HepG2 (cell line): Measurements from ENCODE around the gene TPRA1. TPM values are rescaled to one million over a fixed set of nuclear protein-coding genes. Genes with fewer than 3 reads are reported as not detected.
A peak's percentile ranks its signal among the peaks of the same experiment; 100 is the strongest.

Experiments used
- ELF4 ChIP-seq: sonication (generic); formaldehyde crosslinking; IDR thresholded peaks from 2 replicates; pipeline ENCODE4 v1.5.0; 2020; ENCODE audit warnings: missing genetic modification reagents, mild to moderate bottlenecking, moderate library complexity, borderline replicate concordance
- HMGXB4 ChIP-seq, 2 experiments: sonication (generic) in 1 of 2; formaldehyde crosslinking in 1 of 2; IDR thresholded peaks; 2 replicates each; pipeline versions ENCODE4 v1.4.0 to v1.6.1; 2018 to 2020; ENCODE audit warnings: missing genetic modification reagents in 2 of 2, borderline replicate concordance in 1 of 2, low read depth in 1 of 2, mild to moderate bottlenecking in 1 of 2, missing biosample characterization in 1 of 2
- HNF1A ChIP-seq, 2 experiments: sonication (generic) in 1 of 2; formaldehyde crosslinking in 1 of 2; IDR thresholded peaks; 2 replicates each; pipeline versions ENCODE4 v1.4.0 to v1.6.1; 2016 to 2020; ENCODE audit warnings: borderline replicate concordance in 1 of 2, low read depth in 1 of 2, mild to moderate bottlenecking in 1 of 2, missing genetic modification reagents in 1 of 2
- IRF1 ChIP-seq: sonication (generic); formaldehyde crosslinking; IDR thresholded peaks from 2 replicates; pipeline ENCODE4 v1.4.0; 2020; ENCODE audit warnings: low read depth, mild to moderate bottlenecking, missing genetic modification reagents
- PHF5A ChIP-seq: IDR thresholded peaks from one replicate; pipeline ENCODE4 v1.6.1; 2018; ENCODE audit warnings: low read depth, missing genetic modification reagents; ENCODE audit not compliant: unreplicated experiment
- PRDM4 ChIP-seq: sonication (generic); formaldehyde crosslinking; IDR thresholded peaks from 2 replicates; pipeline ENCODE4 v1.9.0; 2021; ENCODE audit warnings: missing genetic modification reagents, borderline replicate concordance
- RBM39 ChIP-seq: fragments of 200-400 bp; formaldehyde crosslinking; IDR thresholded peaks from one replicate; pipeline ENCODE4 v1.6.1; 2018; ENCODE audit warnings: antibody characterized with exemption, mild to moderate bottlenecking, low read depth, low read length; ENCODE audit not compliant: poor library complexity, severe bottlenecking
- TSC22D2 ChIP-seq: sonication (generic); formaldehyde crosslinking; IDR thresholded peaks from 2 replicates; pipeline ENCODE4 v1.5.1; 2020; ENCODE audit warnings: missing genetic modification reagents, mild to moderate bottlenecking, borderline replicate concordance
- ZBTB33 ChIP-seq: sonication (generic); formaldehyde crosslinking; IDR thresholded peaks from 2 replicates; pipeline ENCODE4 v1.4.0; 2020; ENCODE audit warnings: missing genetic modification reagents
- ZNF138 ChIP-seq: sonication (generic); formaldehyde crosslinking; IDR thresholded peaks from 2 replicates; pipeline ENCODE4 v1.5.0; 2020; ENCODE audit warnings: mild to moderate bottlenecking, low read depth, missing genetic modification reagents
- ZNF160 ChIP-seq: sonication (generic); formaldehyde crosslinking; IDR thresholded peaks from 2 replicates; pipeline ENCODE4 v1.8.0; 2022; ENCODE audit warnings: mild to moderate bottlenecking, inconsistent platforms, missing genetic modification reagents
- ZNF256 ChIP-seq: sonication (generic); formaldehyde crosslinking; conservative IDR thresholded peaks from 2 replicates; pipeline ENCODE4 v1.4.0; 2020; ENCODE audit warnings: missing genetic modification reagents
- polyA plus RNA-seq, 8 experiments: library from polyadenylated mRNA; depleted of rRNA in 3 of 8; stranded (reverse) in 7 of 8; unstranded in 1 of 8; fragments of >200 nt; fragmentation: Illumina TruSeq in 4 of 8; extraction: Trizol in 4 of 8; gene quantifications; 2 replicates each; pipeline versions ENCODE4 v1.2.1 to v1.2.3, GENCODE V29; 2011 to 2016; ENCODE audit warnings: low read depth in 4 of 8, missing spikeins in 1 of 8, mixed read lengths in 1 of 8; ENCODE audit not compliant: insufficient read depth in 1 of 8
- total RNA-seq, 5 experiments: library from RNA; depleted of rRNA; stranded (reverse); fragments of >200 nt; fragmentation: Illumina TruSeq; extraction: Trizol; gene quantifications; 2 replicates each; pipeline ENCODE4 v1.2.3, GENCODE V29; 2016; ENCODE audit warnings: low read depth in 1 of 5

The TPRA1 gene
- total and polyA plus RNA-seq, 2 of the 13 experiments (the other 11 are each of a cell fraction or from before 2014, with no cell fraction given) = 25.4 to 25.8 TPM

- TF ChIP-seq HNF1A (IDR thresholded peaks at IDR 0.05; ENCODE audit: low read depth) (no peak), HNF1A (CRISPR knock-in tag; IDR thresholded peaks at IDR 0.05; ENCODE audit: borderline replicate concordance) (no peak), ZNF256 (no peak), RBM39 (no peak), ZNF160 (no peak), HMGXB4 (CRISPR knock-in tag; IDR thresholded peaks at IDR 0.05; ENCODE audit: borderline replicate concordance in 1 of 2, low read depth in 1 of 2) (peak in 1 of 2 experiments; percentile 49; a peak in 2 of 4 replicates), IRF1 (CRISPR knock-in tag) (no peak), ZNF138 (CRISPR knock-in tag) (no peak), PHF5A (CRISPR knock-in tag) (no peak), ELF4 (CRISPR knock-in tag) (no peak), TSC22D2 (CRISPR knock-in tag) (no peak), ZBTB33 (CRISPR knock-in tag) (no peak), PRDM4 (CRISPR knock-in tag) (no peak)
Observed at GRCh38 chr3:127547761-127548605, 42.5 kb downstream of the TPRA1 start (continued).
